ENCODE results near the gene COQ8B.
A peak's percentile ranks its signal among the peaks of the same experiment; 100 is the strongest.

COQ8B gene

GRCh38 chr19:40750058-40750873, 33.6 kb upstream of the COQ8B start, which contains the start of gene ACTMAP:
Gene ACTMAP (minus strand): TSS chr19:40750477. CDS start chr19:40749803, 674 bp downstream.
- DNase-seq (ENCODE audit: low read depth, low spot score): peak; percentile 96
- Histone ChIP-seq H3K36me3 (ENCODE audit: insufficient read depth, insufficient read length, low read length) (peaks cover 26% of the 10 kb centered on the region), H3K9me3 (ENCODE audit: insufficient read depth, low read length) (no peaks in the 10 kb centered on the region), H3K4me1 (ENCODE audit: insufficient read depth, insufficient read length) (peaks cover 7% of the 10 kb centered on the region), H3K9ac (ENCODE audit: insufficient read length, low read depth) (peak within 1 kb of the TSS; percentile 99), H3K4me3 (ENCODE audit: insufficient read length, low read depth) (peak within 1 kb of the TSS; percentile 75), H3K27me3 (ENCODE audit: insufficient read depth, insufficient read length) (no peaks in the 10 kb centered on the region)
- peak; percentile 76 for TF ChIP-seq YY1 (IDR thresholded peaks at IDR 0.05; ENCODE audit: insufficient read depth, insufficient read length)
- TF ChIP-seq ZNF274 (IDR thresholded peaks at IDR 0.05; ENCODE audit: low read depth, low read length): no peak

GRCh38 chr19:40747536-40747935, 30.9 kb upstream of the COQ8B start:
- no peak overlapping the region for H3K9ac ChIP-seq (ENCODE audit: insufficient read length, low read depth)
- H3K36me3 ChIP-seq (ENCODE audit: insufficient read depth, insufficient read length, low read length): peaks cover 23% of the 10 kb centered on the region
- peaks cover 10% of the 10 kb centered on the region for H3K4me1 ChIP-seq (ENCODE audit: insufficient read depth, insufficient read length)
- H3K27me3 ChIP-seq (ENCODE audit: insufficient read depth, insufficient read length): no peaks in the 10 kb centered on the region
- H3K9me3 ChIP-seq (ENCODE audit: insufficient read depth, low read length): no peaks in the 10 kb centered on the region
- H3K4me3 ChIP-seq (ENCODE audit: insufficient read length, low read depth): no peak overlapping the region
- TF ChIP-seq ZNF274 (IDR thresholded peaks at IDR 0.05; ENCODE audit: low read depth, low read length): no peak
- no peak for TF ChIP-seq YY1 (IDR thresholded peaks at IDR 0.05; ENCODE audit: insufficient read depth, insufficient read length)
- no peak for TF ChIP-seq SUZ12 (IDR thresholded peaks at IDR 0.05; ENCODE audit: extremely low read depth, insufficient read depth, insufficient read length)
- DNase-seq (ENCODE audit: low read depth, low spot score): no peak

GRCh38 chr19:40745402-40745780, 28.7 kb upstream of the COQ8B start:
- Histone ChIP-seq H3K9ac (ENCODE audit: insufficient read length, low read depth) (no peak overlapping the region), H3K36me3 (ENCODE audit: insufficient read depth, insufficient read length, low read length) (peaks cover 24% of the 10 kb centered on the region), H3K4me3 (ENCODE audit: insufficient read length, low read depth) (no peak overlapping the region), H3K4me1 (ENCODE audit: insufficient read depth, insufficient read length) (peaks cover 20% of the 10 kb centered on the region), H3K27me3 (ENCODE audit: insufficient read depth, insufficient read length) (no peaks in the 10 kb centered on the region), H3K9me3 (ENCODE audit: insufficient read depth, low read length) (no peaks in the 10 kb centered on the region)
- no peak for TF ChIP-seq SUZ12 (IDR thresholded peaks at IDR 0.05; ENCODE audit: extremely low read depth, insufficient read depth, insufficient read length)
- no peak for TF ChIP-seq ZNF274 (IDR thresholded peaks at IDR 0.05; ENCODE audit: low read depth, low read length)
- TF ChIP-seq YY1 (IDR thresholded peaks at IDR 0.05; ENCODE audit: insufficient read depth, insufficient read length): no peak
- no peak for DNase-seq (ENCODE audit: low read depth, low spot score)

- TF ChIP-seq SUZ12 (IDR thresholded peaks at IDR 0.05; ENCODE audit: extremely low read depth, insufficient read depth, insufficient read length) (no peak), YY1 (IDR thresholded peaks at IDR 0.05; ENCODE audit: insufficient read depth, insufficient read length) (no peak), ZNF274 (IDR thresholded peaks at IDR 0.05; ENCODE audit: low read depth, low read length) (no peak)
- H3K27me3 ChIP-seq (ENCODE audit: insufficient read depth, insufficient read length): no peaks in the 10 kb centered on the region
- peak overlapping the region; percentile 56 for H3K9ac ChIP-seq (ENCODE audit: insufficient read length, low read depth)
- peaks cover 20% of the 10 kb centered on the region for H3K4me1 ChIP-seq (ENCODE audit: insufficient read depth, insufficient read length)
- no peak overlapping the region for H3K4me3 ChIP-seq (ENCODE audit: insufficient read length, low read depth)
- peaks cover 24% of the 10 kb centered on the region for H3K36me3 ChIP-seq (ENCODE audit: insufficient read depth, insufficient read length, low read length)
- no peak for DNase-seq (ENCODE audit: low read depth, low spot score)
- no peaks in the 10 kb centered on the region for H3K9me3 ChIP-seq (ENCODE audit: insufficient read depth, low read length)
These were observed 28.1 kb upstream of the COQ8B start for GRCh38 chr19:40744554-40745401.

- H3K4me3 ChIP-seq (ENCODE audit: insufficient read length, low read depth): no peak overlapping the region
- peaks cover 20% of the 10 kb centered on the region for H3K4me1 ChIP-seq (ENCODE audit: insufficient read depth, insufficient read length)
- DNase-seq (ENCODE audit: low read depth, low spot score): no peak
- peak overlapping the region; percentile 42 for H3K9ac ChIP-seq (ENCODE audit: insufficient read length, low read depth)
- peaks cover 28% of the 10 kb centered on the region for H3K36me3 ChIP-seq (ENCODE audit: insufficient read depth, insufficient read length, low read length)
- no peaks in the 10 kb centered on the region for H3K9me3 ChIP-seq (ENCODE audit: insufficient read depth, low read length)
- H3K27me3 ChIP-seq (ENCODE audit: insufficient read depth, insufficient read length): no peaks in the 10 kb centered on the region
- TF ChIP-seq YY1 (IDR thresholded peaks at IDR 0.05; ENCODE audit: insufficient read depth, insufficient read length) (no peak), ZNF274 (IDR thresholded peaks at IDR 0.05; ENCODE audit: low read depth, low read length) (no peak), SUZ12 (IDR thresholded peaks at IDR 0.05; ENCODE audit: extremely low read depth, insufficient read depth, insufficient read length) (no peak)
These were observed 27.2 kb upstream of the COQ8B start for GRCh38 chr19:40743926-40744325.

GRCh38 chr19:40742886-40743285, 26.2 kb upstream of the COQ8B start:
- H3K36me3 ChIP-seq (ENCODE audit: insufficient read depth, insufficient read length, low read length): peaks cover 32% of the 10 kb centered on the region
- H3K4me3 ChIP-seq (ENCODE audit: insufficient read length, low read depth): no peak overlapping the region
- TF ChIP-seq SUZ12 (IDR thresholded peaks at IDR 0.05; ENCODE audit: extremely low read depth, insufficient read depth, insufficient read length): no peak
- H3K27me3 ChIP-seq (ENCODE audit: insufficient read depth, insufficient read length): no peaks in the 10 kb centered on the region
- no peak for DNase-seq (ENCODE audit: low read depth, low spot score)
- peaks cover 17% of the 10 kb centered on the region for H3K4me1 ChIP-seq (ENCODE audit: insufficient read depth, insufficient read length)
- H3K9ac ChIP-seq (ENCODE audit: insufficient read length, low read depth): no peak overlapping the region
- no peaks in the 10 kb centered on the region for H3K9me3 ChIP-seq (ENCODE audit: insufficient read depth, low read length)

GRCh38 chr19:40742477-40742876, 25.8 kb upstream of the COQ8B start:
- Histone ChIP-seq H3K9me3 (ENCODE audit: insufficient read depth, low read length) (no peaks in the 10 kb centered on the region), H3K9ac (ENCODE audit: insufficient read length, low read depth) (no peak overlapping the region), H3K27me3 (ENCODE audit: insufficient read depth, insufficient read length) (no peaks in the 10 kb centered on the region), H3K4me3 (ENCODE audit: insufficient read length, low read depth) (no peak overlapping the region), H3K4me1 (ENCODE audit: insufficient read depth, insufficient read length) (peaks cover 17% of the 10 kb centered on the region), H3K36me3 (ENCODE audit: insufficient read depth, insufficient read length, low read length) (peaks cover 33% of the 10 kb centered on the region)
- DNase-seq (ENCODE audit: low read depth, low spot score): no peak
- no peak for TF ChIP-seq YY1 (IDR thresholded peaks at IDR 0.05; ENCODE audit: insufficient read depth, insufficient read length)
- no peak for TF ChIP-seq SUZ12 (IDR thresholded peaks at IDR 0.05; ENCODE audit: extremely low read depth, insufficient read depth, insufficient read length)

Measured in NT2/D1 (cell line).